ENCODE results near the gene ZNF536. TPM values are rescaled to one million over a fixed set of nuclear protein-coding genes. Genes with fewer than 3 reads are reported as not detected.

Gene ZNF536
- total RNA-seq, 1 donor from 2014 or later, result 24.9 TPM

- no peak for TF ChIP-seq CTCF (IDR thresholded peaks at IDR 0.05; ENCODE audit: partially characterized antibody, unreplicated experiment)
- H3K27ac Mint-ChIP-seq (ENCODE audit: unreplicated experiment), result no peak overlapping the region
- H3K9me3 Mint-ChIP-seq (ENCODE audit: unreplicated experiment), result peaks cover 10% of the 10 kb centered on the region
- no peak for DNase-seq
- H3K4me3 Mint-ChIP-seq (ENCODE audit: unreplicated experiment), result no peak overlapping the region
- H3K4me1 Mint-ChIP-seq (ENCODE audit: low read depth, unreplicated experiment), result peaks cover 24% of the 10 kb centered on the region
- H3K27me3 Mint-ChIP-seq (ENCODE audit: unreplicated experiment), result peaks cover 4% of the 10 kb centered on the region
- H3K36me3 Mint-ChIP-seq (ENCODE audit: unreplicated experiment), result peaks cover 4% of the 10 kb centered on the region
These were observed 146.9 kb downstream of the ZNF536 start for GRCh38 chr19:30518965-30519606.

- Mint-ChIP-seq H3K4me3 (ENCODE audit: unreplicated experiment) (no peak overlapping the region), H3K36me3 (ENCODE audit: unreplicated experiment) (peaks cover 4% of the 10 kb centered on the region), H3K27me3 (ENCODE audit: unreplicated experiment) (peaks cover 2% of the 10 kb centered on the region), H3K9me3 (ENCODE audit: unreplicated experiment) (peaks cover 6% of the 10 kb centered on the region), H3K4me1 (ENCODE audit: low read depth, unreplicated experiment) (peaks cover 23% of the 10 kb centered on the region), H3K27ac (ENCODE audit: unreplicated experiment) (no peak overlapping the region)
- no peak for TF ChIP-seq CTCF (IDR thresholded peaks at IDR 0.05; ENCODE audit: partially characterized antibody, unreplicated experiment)
- DNase-seq, result no peak
These were observed 147.5 kb downstream of the ZNF536 start for GRCh38 chr19:30519607-30520205.

GRCh38 chr19:30520735-30521479 is 148.7 kb downstream of the ZNF536 start:
- Mint-ChIP-seq H3K9me3 (ENCODE audit: unreplicated experiment) (peaks cover 6% of the 10 kb centered on the region), H3K4me3 (ENCODE audit: unreplicated experiment) (no peak overlapping the region), H3K36me3 (ENCODE audit: unreplicated experiment) (peaks cover 4% of the 10 kb centered on the region), H3K27ac (ENCODE audit: unreplicated experiment) (no peak overlapping the region), H3K4me1 (ENCODE audit: low read depth, unreplicated experiment) (peaks cover 32% of the 10 kb centered on the region), H3K27me3 (ENCODE audit: unreplicated experiment) (peaks cover 2% of the 10 kb centered on the region)
- no peak for DNase-seq
- no peak for TF ChIP-seq CTCF (IDR thresholded peaks at IDR 0.05; ENCODE audit: partially characterized antibody, unreplicated experiment)

GRCh38 chr19:30521937-30522336 is 149.8 kb downstream of the ZNF536 start:
- peaks cover 29% of the 10 kb centered on the region for H3K4me1 Mint-ChIP-seq (ENCODE audit: low read depth, unreplicated experiment)
- TF ChIP-seq CTCF (IDR thresholded peaks at IDR 0.05; ENCODE audit: partially characterized antibody, unreplicated experiment), result no peak
- DNase-seq, result no peak

GRCh38 chr19:30522341-30522740 is 150.2 kb downstream of the ZNF536 start:
- no peak for DNase-seq
- Mint-ChIP-seq H3K9me3 (ENCODE audit: unreplicated experiment) (peaks cover 1% of the 10 kb centered on the region), H3K27ac (ENCODE audit: unreplicated experiment) (no peak overlapping the region), H3K4me3 (ENCODE audit: unreplicated experiment) (no peak overlapping the region), H3K36me3 (ENCODE audit: unreplicated experiment) (peaks cover 4% of the 10 kb centered on the region), H3K27me3 (ENCODE audit: unreplicated experiment) (peaks cover 2% of the 10 kb centered on the region), H3K4me1 (ENCODE audit: low read depth, unreplicated experiment) (peaks cover 32% of the 10 kb centered on the region)
- no peak for TF ChIP-seq CTCF (IDR thresholded peaks at IDR 0.05; ENCODE audit: partially characterized antibody, unreplicated experiment)

More at GRCh38 chr19:30521937-30522336, 149.8 kb downstream of the ZNF536 start:
- H3K27ac Mint-ChIP-seq (ENCODE audit: unreplicated experiment), result no peak overlapping the region
- H3K4me3 Mint-ChIP-seq (ENCODE audit: unreplicated experiment), result no peak overlapping the region
- peaks cover 2% of the 10 kb centered on the region for H3K27me3 Mint-ChIP-seq (ENCODE audit: unreplicated experiment)
- peaks cover 1% of the 10 kb centered on the region for H3K9me3 Mint-ChIP-seq (ENCODE audit: unreplicated experiment)
- peaks cover 4% of the 10 kb centered on the region for H3K36me3 Mint-ChIP-seq (ENCODE audit: unreplicated experiment)
